Lower leg skin (tissue), 3 donors: ENCODE measurements around the gene IPO11.

ENCODE experiments used
- CTCF ChIP-seq, 3 donors: fragments of 450-650 bp; IDR thresholded peaks; one replicate each; pipeline ENCODE4 v1.5.1; 2016; ENCODE audit warnings: antibody characterized with exemption in 3 of 3, mild to moderate bottlenecking in 3 of 3, moderate library complexity in 2 of 3
- POLR2A ChIP-seq, 2 donors: fragments of 450-650 bp; IDR thresholded peaks; one replicate each; pipeline ENCODE4 v1.6.1; 2016 to 2017; ENCODE audit warnings: antibody characterized with exemption in 2 of 2, mild to moderate bottlenecking in 1 of 2, moderate library complexity in 1 of 2

GRCh38 chr5:62385131-62385530 lies 27.4 kb upstream of the IPO11 start:
- TF ChIP-seq CTCF (IDR thresholded peaks at IDR 0.05) (no peak), POLR2A (IDR thresholded peaks at IDR 0.05) (no peak)
